Parathyroid adenoma (tissue), 2 donors: ENCODE results near the gene TMEM63C.
"Not testable (repeated sequence)": the region's sequence is repeated elsewhere in the genome, so short reads cannot be mapped to it uniquely, and the experiment has no call there.

Source experiments
- H2AFZ ChIP-seq: fragments of 300-600 bp; sonication (generic); one replicate; pipeline ENCODE4 v1.7.0; 2017; ENCODE audit warnings: antibody characterized with exemption, mild to moderate bottlenecking
- H3K27ac ChIP-seq: fragments of 300-600 bp; sonication (generic); one replicate; pipeline ENCODE4 v1.7.0; 2017
- H3K27me3 ChIP-seq: fragments of 300-600 bp; sonication (generic); one replicate; pipeline ENCODE4 v1.7.0; 2017; ENCODE audit warnings: low read length; ENCODE audit not compliant: control insufficient read depth, insufficient read depth
- H3K36me3 ChIP-seq: fragments of 300-600 bp; sonication (generic); one replicate; pipeline ENCODE4 v1.7.0; 2017; ENCODE audit warnings: low read length; ENCODE audit not compliant: control insufficient read depth, insufficient read depth
- H3K4me1 ChIP-seq: fragments of 300-600 bp; sonication (generic); one replicate; pipeline ENCODE4 v1.7.0; 2017; ENCODE audit warnings: control low read depth
- H3K4me2 ChIP-seq: fragments of 300-600 bp; sonication (generic); one replicate; pipeline ENCODE4 v1.7.0; 2017; ENCODE audit warnings: low read length
- H3K4me3 ChIP-seq: fragments of 300-600 bp; sonication (generic); one replicate; pipeline ENCODE4 v1.7.0; 2017; ENCODE audit warnings: low read depth, low read length
- H3K79me2 ChIP-seq: fragments of 300-600 bp; sonication (generic); one replicate; pipeline ENCODE4 v1.7.0; 2017; ENCODE audit warnings: control low read depth
- H3K9ac ChIP-seq: fragments of 300-600 bp; sonication (generic); one replicate; pipeline ENCODE4 v1.7.0; 2017; ENCODE audit warnings: mild to moderate bottlenecking
- H3K9me3 ChIP-seq: fragments of 300-600 bp; sonication (generic); one replicate; pipeline ENCODE4 v1.7.0; 2017; ENCODE audit warnings: low read length; ENCODE audit not compliant: control insufficient read depth
- TF ChIP-seq, protein P1 (sequence below): fragments of 300-600 bp; sonication (generic); IDR thresholded peaks from one replicate; pipeline ENCODE4 v1.7.0; 2017; ENCODE audit warnings: antibody characterized with exemption, mild to moderate bottlenecking
- donor health status: primary hyperparathyroidism.

TMEM63C gene

DNA sequence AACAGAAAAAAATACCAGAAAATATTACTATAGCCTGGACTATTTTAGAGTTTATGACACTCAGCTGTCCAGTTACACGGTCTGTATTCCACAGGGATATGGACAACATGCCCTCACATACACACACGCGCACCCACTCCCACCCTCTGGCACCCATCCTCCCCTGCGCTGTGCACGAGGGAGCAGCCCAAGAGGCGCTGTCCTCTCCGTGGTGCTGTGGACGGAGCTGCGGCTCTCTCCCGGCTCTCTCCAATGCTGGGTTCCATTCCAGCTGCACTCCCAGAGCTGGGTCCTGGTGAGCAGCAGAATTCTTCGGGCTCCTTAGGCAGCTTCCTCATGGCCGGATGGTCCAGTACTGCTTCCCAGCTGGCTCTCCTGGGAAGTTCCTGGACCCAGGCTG, 95.4 kb downstream of the TMEM63C start:
- H3K36me3 ChIP-seq, result no peaks in the 10 kb centered on the region

DNA sequence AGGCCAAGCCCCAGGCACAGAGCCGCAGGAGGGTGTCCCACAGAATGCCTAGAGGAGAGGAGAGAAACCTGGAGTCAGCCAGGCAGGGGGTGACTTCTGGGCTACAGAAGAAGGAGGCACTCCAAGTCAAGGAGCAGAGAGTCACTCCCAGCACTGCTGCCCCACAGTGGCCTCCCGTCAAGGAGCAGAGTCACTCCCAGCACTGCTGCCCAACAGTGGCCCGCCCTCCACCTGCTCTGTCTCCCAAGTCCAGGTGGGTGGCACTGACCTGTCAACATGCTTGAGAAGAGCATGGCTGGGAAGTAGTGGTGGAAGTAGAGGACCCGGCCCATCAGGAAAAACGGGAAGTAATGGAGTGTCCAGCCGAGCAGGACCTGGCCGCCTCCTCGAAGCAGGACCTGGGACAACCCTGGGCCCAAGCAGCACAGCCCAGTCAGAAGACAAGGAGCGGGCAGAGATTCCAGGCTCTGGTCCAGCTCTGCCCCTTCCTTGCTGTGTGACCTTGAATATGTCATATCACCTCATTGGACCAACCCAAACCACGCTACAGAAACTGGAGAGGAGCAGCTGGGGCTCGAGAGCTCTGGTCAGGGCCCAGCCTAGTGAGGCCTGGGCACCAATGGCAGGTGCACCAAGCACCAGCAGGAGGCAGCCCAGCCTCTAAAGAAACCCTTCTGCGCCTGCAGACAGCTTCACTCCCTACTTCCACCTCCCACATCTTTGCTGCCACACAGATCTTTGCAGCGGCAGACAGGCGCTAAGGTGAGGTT, 97.0 kb downstream of the TMEM63C start:
- Histone ChIP-seq H3K4me1 (no peaks in the 10 kb centered on the region), H2AFZ (no peak overlapping the region), H3K79me2 (no peaks in the 10 kb centered on the region), H3K27me3 (no peaks in the 10 kb centered on the region), H3K27ac (no peak overlapping the region), H3K36me3 (no peaks in the 10 kb centered on the region), H3K9me3 (no peaks in the 10 kb centered on the region), H3K4me3 (no peak overlapping the region), H3K4me2 (no peak overlapping the region), H3K9ac (no peak overlapping the region)
- TF ChIP-seq, protein P1, sequence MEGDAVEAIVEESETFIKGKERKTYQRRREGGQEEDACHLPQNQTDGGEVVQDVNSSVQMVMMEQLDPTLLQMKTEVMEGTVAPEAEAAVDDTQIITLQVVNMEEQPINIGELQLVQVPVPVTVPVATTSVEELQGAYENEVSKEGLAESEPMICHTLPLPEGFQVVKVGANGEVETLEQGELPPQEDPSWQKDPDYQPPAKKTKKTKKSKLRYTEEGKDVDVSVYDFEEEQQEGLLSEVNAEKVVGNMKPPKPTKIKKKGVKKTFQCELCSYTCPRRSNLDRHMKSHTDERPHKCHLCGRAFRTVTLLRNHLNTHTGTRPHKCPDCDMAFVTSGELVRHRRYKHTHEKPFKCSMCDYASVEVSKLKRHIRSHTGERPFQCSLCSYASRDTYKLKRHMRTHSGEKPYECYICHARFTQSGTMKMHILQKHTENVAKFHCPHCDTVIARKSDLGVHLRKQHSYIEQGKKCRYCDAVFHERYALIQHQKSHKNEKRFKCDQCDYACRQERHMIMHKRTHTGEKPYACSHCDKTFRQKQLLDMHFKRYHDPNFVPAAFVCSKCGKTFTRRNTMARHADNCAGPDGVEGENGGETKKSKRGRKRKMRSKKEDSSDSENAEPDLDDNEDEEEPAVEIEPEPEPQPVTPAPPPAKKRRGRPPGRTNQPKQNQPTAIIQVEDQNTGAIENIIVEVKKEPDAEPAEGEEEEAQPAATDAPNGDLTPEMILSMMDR, result no peak

More for the DNA sequence above, 95.4 kb downstream of the TMEM63C start:
- H3K4me1 ChIP-seq, result no peaks in the 10 kb centered on the region
- H2AFZ ChIP-seq, result no peak overlapping the region
- H3K4me3 ChIP-seq, result no peak overlapping the region
- H3K9me3 ChIP-seq, result no peaks in the 10 kb centered on the region
- no peaks in the 10 kb centered on the region for H3K79me2 ChIP-seq
- no peak overlapping the region for H3K27ac ChIP-seq
- no peaks in the 10 kb centered on the region for H3K27me3 ChIP-seq
- no peak overlapping the region for H3K9ac ChIP-seq
- TF ChIP-seq, protein P1, result no peak
- no peak overlapping the region for H3K4me2 ChIP-seq

DNA sequence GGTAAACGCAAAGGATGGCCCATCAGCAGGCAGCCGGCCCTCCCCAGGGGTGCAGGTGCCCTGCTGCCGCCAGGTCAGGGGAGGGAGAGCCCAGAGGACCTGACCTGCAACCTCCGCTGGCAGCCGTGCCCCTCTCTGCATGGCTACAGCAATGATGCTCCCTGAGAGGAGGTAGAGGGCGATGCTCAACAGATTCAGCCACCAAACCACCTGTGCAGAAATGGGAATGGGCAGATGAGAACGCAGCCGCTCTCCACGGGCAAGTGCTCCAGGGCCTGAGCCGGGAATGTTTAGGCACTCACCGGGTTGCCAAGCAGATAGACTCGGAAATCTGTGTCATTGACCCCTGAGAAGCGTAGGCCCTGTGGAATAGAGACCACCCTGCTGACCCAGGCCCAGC, 98.1 kb downstream of the TMEM63C start:
- H3K36me3 ChIP-seq, result no peaks in the 10 kb centered on the region
- H3K9me3 ChIP-seq, result no peaks in the 10 kb centered on the region
- H2AFZ ChIP-seq, result no peak overlapping the region
- H3K27ac ChIP-seq, result no peak overlapping the region
- H3K4me3 ChIP-seq, result no peak overlapping the region
- no peak overlapping the region for H3K9ac ChIP-seq
- TF ChIP-seq, protein P1, result no peak
- no peaks in the 10 kb centered on the region for H3K27me3 ChIP-seq
- H3K4me1 ChIP-seq, result no peaks in the 10 kb centered on the region
- H3K4me2 ChIP-seq, result no peak overlapping the region
- no peaks in the 10 kb centered on the region for H3K79me2 ChIP-seq

DNA sequence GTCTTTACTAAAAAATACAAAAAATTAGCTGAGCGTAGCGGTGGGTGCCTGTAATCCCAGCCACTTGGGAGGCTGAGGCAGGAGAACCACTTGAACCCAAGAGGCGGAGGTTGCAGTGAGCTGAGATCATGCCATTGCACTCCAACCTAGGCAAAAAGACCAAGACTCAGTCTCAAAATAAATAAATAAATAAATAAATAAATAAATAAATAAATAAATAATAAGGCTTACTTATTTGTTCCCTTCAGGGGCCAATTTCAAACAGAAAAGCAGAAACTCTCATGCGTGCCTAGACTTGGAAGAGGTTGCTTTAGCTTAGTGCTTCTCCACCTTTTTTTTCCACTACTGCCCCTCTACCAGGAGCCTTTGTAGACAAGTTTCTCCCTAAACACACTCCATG, 99.3 kb downstream of the TMEM63C start:
- not testable (repeated sequence) for H3K4me3 ChIP-seq, H3K9ac ChIP-seq, H3K79me2 ChIP-seq, H3K9me3 ChIP-seq, H3K36me3 ChIP-seq, H3K4me2 ChIP-seq, H2AFZ ChIP-seq, H3K27ac ChIP-seq, H3K4me1 ChIP-seq, H3K27me3 ChIP-seq

DNA sequence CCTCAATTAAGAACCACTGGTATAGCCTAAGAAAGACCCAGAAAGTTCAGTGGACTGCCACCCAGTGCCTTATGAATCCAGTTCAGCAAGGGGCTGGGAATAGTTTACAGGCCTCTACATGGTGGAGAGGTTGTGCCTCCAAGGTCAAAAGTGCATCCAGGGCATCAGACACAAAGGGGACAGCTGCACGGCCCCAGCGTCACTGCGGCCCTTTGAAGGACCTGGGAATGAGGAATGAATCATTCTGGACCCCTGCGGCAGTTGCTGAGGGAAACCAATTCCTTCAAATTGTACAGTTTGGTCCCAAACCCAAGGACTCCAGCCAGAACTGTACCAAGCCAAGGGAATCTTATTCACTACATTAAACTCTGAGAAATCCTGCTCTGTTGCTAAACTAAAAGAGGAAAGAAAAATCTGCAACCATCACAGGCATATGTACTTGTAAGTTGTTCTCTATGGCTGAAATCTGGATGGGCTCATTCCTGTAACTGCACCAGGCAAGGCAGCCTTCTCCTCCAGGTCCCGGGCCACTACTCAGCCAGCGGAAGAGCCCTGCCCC, 100.3 kb downstream of the TMEM63C start:
- Histone ChIP-seq H2AFZ (no peak overlapping the region), H3K79me2 (no peaks in the 10 kb centered on the region), H3K4me1 (no peaks in the 10 kb centered on the region), H3K4me2 (no peak overlapping the region), H3K9ac (no peak overlapping the region), H3K27ac (no peak overlapping the region), H3K36me3 (no peaks in the 10 kb centered on the region), H3K27me3 (no peaks in the 10 kb centered on the region), H3K4me3 (no peak overlapping the region), H3K9me3 (no peaks in the 10 kb centered on the region)
- TF ChIP-seq, protein P1, result no peak
